SK-N-DZ (cell line): Measurements from ENCODE around the gene GATB.
"Not testable (repeated sequence)": the region's sequence is repeated elsewhere in the genome, so short reads cannot be mapped to it uniquely, and the experiment has no call there.

Experiments used
- DNase-seq: peaks from one replicate; pipeline ENCODE4 v3.0.0-alpha.2; 2015; ENCODE audit warnings: low spot score

GATB gene

DNA sequence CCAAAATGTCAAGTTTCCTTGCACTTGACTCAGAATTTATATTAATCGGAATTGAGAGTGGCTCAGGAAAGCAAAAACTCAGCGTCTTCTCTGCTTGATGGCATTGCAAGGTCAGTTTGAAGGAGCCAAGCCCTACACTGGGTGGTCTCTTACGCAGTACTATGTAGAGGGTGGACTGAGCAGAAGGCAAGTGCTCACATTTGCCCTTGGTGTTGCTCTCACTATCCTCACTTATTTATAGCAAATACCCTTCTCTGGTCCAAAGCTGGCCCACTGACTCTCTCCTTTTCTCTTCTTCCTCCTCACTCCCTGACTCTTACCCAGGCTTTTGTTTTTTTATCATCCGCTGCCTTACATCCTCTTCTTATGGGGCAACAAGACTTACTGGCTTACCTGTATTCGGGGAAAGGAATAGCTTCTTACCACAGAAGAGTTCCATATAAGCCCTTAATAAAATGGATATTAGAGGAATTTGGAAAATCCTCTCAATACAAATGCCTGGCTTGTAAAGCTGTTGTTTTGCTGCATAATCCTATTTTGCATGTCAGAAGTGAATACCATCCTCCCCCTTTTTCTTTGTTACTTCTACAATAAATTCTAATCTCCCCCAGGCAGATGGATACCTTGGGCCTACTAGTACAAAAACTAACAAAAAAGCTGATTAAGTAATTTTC, 24.8 kb upstream of the GATB start:
- no peak for DNase-seq

DNA sequence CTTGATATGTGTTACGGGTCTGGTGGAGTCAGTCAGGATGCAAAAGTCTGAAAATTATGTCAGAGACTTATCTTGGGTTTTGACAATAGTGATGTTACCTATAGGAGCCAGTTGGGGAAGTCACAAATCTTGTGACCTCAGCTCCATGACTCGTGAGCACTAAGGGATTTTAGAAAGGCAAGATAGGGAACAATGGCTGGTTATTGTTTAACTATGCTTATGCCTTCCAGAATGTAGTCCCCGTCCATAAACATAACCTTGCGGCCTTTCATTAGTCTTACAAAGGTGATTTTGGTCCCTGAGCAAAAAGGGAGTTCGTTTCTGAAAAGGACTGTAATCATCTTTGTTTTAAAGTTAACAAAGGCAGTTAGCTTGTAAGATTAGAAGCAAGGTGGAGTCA, 23.9 kb upstream of the GATB start:
- no peak for DNase-seq

DNA sequence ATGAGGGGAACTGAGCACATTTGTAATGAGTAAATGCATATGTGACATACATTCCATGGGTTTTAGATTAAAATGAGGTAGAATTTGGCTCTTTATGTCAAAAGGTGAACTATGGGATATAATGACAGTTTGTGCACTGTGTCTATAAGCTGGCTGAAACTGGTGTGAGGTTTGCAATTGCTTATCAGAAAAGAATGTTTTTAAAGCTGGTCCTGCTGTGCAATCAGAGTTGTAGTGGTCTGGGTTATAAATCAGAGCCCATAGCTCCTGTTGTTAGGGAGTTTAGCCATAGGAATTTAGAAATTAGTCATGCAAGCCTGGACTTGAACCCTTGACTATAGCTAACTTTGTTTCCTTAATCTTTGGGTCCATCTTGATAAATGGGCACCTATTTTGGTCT, 23.1 kb upstream of the GATB start:
- DNase-seq = no peak

DNA sequence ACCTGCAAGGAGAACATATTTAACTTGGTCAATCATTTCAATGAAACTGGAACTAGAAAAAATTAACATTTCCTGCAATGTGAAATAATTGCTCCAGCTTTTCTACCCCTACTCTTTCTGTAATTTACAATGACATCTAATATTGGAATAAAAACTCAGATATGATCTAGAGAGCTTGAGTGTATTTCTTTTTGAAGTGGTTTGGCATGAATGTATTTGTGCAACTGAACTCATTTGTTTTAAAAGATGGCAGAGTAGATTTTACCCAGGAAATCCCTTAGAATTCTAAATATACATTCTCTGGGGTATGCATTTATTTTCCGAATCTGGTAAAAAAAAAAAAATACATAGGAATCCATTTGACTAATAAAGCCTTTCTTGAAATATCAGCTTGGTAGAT, 21.5 kb upstream of the GATB start:
- no peak for DNase-seq

DNA sequence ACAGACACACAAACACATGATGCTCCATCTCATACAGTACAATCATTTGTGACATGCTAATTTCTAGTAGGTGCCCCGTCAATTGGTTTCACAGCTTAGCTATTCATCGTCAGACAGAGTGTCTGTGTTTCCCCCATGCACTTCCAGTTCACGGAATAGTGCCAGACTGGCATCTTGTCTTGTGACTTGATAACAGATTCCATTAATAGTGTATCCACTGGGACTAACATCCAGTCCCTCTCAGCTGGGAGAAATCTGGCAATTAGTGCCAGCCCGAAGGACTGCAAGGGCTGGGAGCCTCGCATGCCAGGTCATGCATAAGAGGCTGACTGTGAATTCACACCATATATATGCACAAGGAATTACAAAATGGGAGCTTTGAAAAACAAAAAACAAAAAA, 20.2 kb upstream of the GATB start:
- no peak for DNase-seq

DNA sequence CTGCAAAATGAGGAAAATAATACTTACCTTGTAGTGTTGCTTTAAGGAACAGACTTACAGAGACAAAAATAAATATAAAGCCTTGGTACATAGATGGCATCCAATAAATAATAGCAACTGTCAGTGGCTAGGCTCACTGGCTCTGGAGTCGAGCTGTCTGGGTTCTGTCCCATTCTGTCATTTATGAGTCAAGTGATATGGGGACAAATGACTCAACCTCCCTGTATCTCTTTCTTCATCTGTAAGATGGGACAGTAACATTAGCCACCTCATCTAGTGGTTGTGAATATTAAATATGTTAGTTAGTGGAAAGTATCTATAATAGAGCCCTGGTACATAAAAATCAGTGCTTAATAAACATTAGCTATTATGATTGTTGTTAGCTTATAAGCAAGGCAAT, 16.7 kb upstream of the GATB start:
- DNase-seq = no peak

DNA sequence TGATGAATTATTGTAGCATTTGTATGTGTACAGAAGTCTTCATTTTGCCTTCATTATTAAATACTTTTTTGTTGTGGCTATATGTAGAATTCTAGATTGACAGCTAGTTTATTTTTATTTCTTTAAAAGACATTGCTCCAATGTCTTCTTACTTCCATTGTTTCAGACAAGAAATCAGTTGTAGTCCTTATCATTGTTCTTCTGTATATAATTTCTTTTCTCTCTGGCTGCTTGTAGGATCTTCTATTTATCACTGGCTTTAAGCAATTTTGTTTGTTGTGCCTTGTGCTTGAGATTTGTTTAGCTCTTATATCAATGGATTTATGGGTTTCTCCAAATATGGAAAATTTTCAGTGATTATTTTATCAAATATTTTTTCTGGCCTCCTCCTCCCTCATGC, 13.5 kb upstream of the GATB start:
- DNase-seq = no peak

DNA sequence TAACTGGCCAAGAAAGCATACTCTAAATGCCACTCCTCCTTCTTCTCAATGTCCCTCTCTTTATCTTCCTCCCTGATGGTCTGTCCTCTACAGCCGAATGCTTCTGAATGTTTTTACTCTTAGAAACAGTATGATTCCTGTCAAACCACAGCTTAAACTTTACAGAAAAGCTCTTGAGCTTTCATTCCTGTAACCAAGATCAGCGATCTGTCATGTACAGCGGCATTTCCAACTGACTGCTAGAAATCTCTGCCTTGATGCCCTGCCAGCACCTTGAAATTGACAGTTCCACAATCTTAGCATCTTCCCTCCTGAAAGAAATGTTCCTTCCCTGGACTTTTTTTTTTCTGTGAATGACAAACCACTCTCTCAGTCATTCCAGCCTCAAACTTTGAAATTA, 11.5 kb upstream of the GATB start:
- no peak for DNase-seq

DNA sequence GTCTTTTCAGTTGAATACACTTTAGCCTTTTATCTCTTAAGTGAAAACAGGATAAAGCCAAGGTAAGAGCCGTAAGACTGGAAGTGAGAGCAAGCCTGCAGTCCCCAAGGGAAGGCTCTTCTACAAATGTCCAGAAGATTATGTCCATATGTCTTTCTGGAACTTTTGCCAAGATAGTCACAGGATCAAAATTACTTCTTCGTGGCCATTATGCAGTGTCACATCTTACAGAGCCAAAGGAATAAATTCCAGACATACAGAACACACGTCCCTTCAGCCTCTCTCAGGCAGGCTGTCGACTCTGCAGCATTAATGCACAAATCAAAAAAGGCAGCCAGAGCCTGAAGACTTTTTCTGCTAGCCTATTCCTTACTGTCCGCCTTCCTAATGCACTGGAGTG, 10.9 kb upstream of the GATB start:
- no peak for DNase-seq

DNA sequence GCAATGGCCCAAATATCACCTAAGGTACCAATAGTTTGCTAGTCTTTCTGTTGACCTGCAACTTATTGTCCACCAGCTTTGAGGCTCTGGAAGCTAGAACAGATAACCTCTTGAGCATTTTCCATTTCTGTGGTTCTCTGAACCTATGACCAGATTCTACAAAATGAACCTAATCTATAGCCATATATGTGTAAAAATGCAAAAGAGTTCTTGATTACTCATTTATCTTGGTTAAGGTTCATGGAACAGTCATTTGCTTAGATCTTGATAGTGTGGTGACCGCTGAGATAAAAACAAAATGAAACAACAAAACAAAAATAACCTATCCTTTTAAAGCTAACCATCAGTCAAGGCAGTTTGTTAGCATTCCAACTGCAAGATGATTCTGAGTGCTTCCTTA, 9.3 kb upstream of the GATB start:
- DNase-seq = no peak

DNA sequence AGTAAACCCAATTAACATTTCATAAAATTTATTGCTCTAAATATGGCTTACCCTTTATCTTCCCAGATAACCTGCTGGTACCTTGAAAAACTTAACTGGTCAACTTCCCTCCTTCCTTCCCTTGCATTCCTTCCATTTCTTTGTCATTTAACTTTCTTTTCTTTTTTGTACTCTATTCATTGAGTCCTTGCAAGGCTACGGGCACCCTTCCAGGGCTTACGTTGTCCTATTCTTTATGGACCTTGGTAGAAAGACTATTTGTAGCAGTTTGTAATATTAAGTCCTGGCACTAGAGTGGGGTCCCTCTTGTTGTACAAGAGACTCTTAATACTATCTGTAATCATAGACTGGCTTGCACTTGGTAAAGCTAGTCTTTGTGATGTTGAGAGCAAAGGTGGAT, 8.0 kb upstream of the GATB start:
- no peak for DNase-seq

DNA sequence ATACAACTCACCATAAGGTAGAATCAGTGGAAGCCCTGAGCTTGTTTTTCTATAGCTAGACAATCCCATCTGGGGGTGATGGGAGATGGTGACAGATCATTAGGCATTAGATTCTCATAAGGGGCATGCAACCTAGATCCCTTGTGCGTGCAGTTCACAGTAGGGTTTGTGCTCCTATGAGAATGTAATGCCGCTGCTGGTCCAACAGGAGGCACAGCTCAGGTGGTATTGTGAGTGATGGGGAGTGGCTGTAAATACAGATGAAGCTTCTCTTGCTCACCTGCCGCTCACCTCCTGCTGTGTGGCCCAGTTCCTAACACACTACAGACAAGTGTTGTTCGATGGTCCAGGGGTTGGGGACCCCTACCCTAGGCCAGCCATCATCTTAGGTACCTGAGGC, 5.9 kb upstream of the GATB start:
- no peak for DNase-seq

DNA sequence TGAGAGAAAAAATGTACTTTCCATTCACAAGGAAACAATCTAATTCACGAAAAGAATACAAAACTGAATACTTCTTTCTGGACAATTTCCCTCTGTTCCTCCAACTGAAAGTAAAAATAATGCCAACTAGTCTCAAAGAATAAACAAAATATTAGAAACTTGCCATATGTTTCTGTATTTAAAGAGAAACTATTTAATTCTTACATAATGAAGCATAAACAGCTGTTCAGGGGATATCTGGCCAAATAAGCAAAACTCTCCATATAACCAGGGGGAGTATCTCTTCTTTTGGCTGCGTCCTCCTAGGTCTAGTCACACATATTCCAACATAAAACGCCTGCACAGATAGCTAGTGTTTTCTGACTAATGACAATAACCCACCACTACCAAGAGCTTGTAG, 805 bp downstream of the GATB start:
- DNase-seq = no peak

DNA sequence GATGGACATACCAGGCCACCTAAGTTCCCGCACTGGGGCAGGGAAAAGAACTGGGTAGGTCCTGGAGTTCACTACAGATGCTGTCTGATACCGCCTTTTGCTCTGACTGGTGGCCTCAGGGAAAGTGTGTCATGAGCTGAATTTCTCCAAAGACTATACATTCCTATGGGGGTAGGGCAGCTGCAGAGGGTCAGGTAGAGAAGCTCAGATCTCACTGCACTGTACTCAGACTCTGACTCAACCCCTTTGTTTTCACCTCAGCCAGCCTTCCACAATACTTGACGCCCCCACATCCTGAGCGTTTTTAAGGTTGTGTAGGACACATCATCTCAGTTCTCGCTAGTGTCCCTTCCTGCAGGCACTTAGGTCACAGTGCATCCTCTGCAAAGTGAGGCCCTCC, 7.8 kb downstream of the GATB start:
- DNase-seq = no peak

DNA sequence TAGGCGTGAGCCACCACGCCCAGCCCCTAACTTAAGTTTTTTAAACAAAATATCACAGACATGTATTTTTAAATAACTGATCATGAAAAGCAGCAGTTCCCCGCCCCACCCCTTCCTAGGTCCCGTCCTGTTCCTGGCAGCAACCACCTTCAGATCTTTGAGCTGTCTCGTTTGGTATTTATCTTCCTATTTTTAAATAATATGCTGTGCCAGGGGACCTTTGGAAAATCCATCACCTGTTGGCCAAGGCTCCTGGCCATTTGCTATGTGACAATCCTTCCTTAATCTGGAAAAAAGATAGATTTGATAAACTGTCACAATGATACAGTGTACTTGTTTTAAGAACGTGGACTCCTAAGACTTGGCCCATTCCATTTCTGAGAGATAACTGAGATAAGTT, 10.7 kb downstream of the GATB start:
- no peak for DNase-seq

DNA sequence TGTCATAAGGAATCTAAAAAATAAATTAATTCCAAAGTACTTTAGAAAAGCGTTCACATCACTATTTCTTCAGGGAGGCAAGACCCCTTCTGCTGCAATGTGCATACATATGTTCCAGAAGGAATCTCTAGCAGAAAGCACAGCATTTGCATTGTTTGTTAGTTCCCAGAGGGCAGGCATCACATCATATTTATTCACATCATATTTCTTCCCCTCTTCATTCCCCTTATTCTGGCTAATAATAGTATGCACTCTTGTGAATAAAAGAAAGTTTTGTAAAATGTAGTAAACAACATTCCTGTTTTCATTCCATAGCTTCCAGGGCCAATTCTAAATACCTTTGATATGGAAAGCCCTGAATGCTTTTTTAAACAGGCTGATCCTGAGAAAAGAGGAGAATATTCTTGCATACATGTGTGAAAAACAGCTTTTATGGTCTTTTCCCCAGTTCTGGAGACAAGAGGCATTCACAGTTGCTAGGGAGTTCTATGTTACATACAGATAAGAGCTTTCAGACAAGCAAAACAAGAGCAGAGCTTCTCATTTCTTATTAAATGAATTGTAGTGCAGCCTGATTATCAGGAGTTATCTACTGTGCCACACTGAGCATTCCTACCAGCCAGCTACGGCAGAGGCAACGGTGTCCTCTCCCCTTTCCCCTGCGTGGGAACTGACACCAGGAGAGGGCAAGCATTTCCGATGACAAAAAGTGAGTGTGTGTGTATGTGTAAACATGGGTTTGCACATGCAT, 15.2 kb downstream of the GATB start:
- DNase-seq = no peak

DNA sequence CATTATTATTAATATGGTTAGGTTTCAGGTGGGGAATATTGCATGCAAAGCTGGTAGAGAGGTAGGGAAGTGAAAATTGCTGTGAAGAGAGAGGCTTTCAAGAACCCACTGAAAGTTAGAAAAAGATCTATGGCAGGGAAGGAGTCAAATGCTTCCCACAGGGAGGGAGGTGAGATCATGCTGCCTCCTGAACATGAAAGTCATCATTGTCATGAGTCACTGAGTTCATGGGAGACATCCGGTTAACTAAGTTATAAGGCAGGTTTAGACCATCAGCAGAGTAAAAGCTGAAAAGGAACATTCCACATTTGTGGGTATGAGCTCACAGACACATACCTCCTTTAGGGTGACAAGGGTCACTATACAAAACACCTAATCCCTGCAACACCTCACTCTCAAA, 16.2 kb downstream of the GATB start:
- no peak for DNase-seq

DNA sequence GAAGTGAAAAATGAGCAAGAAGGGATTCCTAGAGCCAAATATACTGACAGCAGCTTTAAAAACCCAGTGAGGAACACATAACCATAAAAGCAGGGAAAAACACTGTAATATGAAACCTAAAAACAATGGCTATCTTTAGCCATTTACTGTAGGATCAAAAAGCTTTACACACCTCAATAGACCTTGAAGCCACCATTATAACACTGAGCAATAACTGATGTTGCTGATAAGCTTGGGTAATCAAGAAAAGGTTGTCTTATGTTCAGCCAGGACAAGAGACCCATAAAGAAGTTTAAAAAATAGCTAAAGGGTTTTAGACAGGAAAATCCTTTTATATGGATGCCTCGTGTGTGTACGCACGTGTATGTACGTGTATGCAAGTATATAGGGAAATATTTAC, 16.9 kb downstream of the GATB start:
- no peak for DNase-seq

DNA sequence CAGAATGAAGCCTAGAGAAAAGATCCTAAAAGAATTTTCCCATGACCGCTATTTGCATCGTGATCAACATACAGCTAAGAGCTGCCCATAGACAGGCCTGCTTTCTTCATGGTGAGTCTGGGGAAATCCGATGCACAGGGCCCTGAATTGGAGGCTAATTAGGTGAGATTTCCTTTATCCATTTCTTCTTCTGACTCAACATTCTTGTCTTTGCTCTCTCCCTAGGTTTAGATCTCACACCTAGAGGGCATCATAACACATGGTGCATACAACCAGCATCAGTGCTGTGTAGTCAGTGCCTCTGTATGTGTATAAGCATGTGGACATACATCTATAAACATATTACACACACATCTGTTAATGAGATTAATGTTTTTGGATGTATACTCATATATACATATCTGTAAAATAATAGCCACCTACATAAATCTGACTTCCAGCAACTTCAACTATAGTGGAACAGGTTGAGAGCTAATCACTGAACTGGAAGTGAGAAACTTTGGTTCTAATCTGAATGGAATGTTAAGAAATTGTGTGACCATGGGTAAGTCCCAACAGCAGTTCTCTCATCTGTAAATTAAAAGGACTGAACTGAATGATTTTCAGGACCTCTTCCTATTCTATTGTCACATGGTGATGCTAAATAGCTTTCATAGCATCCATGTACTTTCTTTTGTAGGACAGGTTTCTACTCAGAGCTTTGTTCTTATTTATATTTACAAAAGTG, 17.5 kb downstream of the GATB start:
- DNase-seq = no peak

DNA sequence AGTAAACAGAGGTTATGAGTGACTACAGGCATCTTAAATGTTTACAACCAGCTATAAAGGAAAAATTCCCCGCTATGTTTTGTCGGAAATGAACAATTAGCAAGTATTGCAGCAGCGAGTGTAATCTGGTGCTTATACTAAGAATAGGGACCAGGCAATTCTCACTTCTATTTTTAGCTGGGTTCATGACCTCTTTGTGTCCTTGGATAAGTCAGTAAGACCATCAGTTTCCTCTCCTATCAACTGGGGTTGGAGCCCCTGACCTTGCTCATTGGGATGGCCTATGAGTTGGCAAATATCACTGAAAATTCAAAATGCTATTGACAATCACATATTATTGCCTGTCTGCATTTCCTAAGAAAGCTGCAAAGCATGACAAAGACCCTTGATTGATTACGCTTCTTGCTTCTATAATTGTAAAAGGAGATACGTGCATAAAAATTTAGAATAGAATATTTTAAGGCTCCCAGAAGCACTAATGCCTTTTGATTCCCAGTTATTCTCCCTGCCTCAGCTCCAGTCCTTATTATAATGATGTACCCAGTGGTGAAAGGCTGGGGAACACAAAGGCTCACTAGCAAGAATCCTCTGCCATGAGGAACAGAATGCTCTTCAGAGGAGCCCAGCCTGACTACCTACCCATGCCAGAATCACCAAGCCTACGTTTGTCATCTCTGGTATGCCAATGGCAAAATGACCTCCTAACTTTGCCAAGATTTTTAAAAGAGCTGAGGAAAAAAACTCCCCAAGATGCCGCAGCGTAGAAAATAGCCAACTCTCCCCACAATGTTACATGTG, 21.9 kb downstream of the GATB start:
- no peak for DNase-seq

DNA sequence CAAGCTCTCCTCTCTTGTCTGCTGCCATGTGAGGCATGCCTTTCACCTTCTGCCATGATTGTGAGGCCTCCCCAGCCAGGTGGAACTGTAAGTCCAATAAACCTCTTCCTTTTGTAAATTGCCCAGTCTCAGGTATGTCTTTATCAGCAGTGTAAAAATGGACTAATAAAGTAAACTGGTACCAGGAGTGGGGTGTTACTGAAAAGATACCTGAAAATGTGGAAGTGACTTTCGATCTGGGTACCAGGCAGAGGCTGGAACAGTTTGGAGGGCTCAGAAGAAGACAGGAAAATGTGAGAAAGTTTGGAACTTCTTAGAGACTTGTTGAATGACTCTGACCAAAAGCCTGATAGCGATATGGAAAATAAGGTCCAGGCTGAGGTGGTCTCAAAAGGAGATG, 24.0 kb downstream of the GATB start:
- DNase-seq = not testable (repeated sequence)

DNA sequence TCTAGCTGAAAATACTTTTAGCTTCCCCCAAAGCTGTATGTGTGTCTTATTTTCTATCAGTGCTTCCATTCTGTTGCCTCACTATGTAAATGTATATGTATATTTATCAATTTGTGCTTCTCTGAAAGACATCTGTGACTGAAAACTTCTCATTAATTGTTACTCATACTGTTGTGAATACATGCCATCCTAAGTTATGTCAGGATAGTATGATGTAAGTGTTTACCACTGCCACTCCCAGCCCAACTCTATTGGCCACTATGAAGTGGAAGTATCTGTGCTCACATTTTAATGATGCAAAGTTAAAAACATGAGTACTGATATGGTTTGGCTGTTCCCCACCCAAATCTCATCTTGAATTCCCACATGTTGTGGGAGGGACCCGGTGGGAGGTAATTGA, 24.4 kb downstream of the GATB start:
- no peak for DNase-seq
